H9 (cell line): ENCODE results near the gene KIAA1958. TPM values are rescaled to one million over a fixed set of nuclear protein-coding genes. Genes with fewer than 3 reads are reported as not detected.

Experiments used
- DNase-seq: peaks from one replicate; pipeline ENCODE4 v3.0.0-alpha.2; 2017
- H2AFZ ChIP-seq: one replicate; pipeline ENCODE4 v1.6.1; 2013; ENCODE audit warnings: mild to moderate bottlenecking, low read length, control low read depth, moderate library complexity
- H2AK5ac ChIP-seq: 2 replicates; pipeline ENCODE4 v1.6.1; 2013; ENCODE audit warnings: low read length, control low read depth, mixed read lengths; ENCODE audit not compliant: insufficient read length
- H2BK120ac ChIP-seq: one replicate; pipeline ENCODE4 v1.6.1; 2013; ENCODE audit warnings: low read depth, mild to moderate bottlenecking, low read length, control low read depth, inconsistent platforms; ENCODE audit not compliant: poor library complexity, severe bottlenecking
- H2BK12ac ChIP-seq: 2 replicates; pipeline ENCODE4 v1.6.1; 2013; ENCODE audit warnings: low read length, control low read depth, mixed read lengths, low read depth; ENCODE audit not compliant: insufficient read length
- H2BK15ac ChIP-seq: 2 replicates; pipeline ENCODE4 v1.6.1; 2013; ENCODE audit warnings: low read depth, low read length, control low read depth
- H2BK20ac ChIP-seq: one replicate; pipeline ENCODE4 v1.6.1; 2013; ENCODE audit warnings: low read depth, mild to moderate bottlenecking, low read length, control low read depth, inconsistent platforms; ENCODE audit not compliant: poor library complexity, severe bottlenecking
- H2BK5ac ChIP-seq: 2 replicates; pipeline ENCODE4 v1.6.1; 2013; ENCODE audit warnings: low read length, control low read depth, mixed read lengths; ENCODE audit not compliant: insufficient read length
- H3K14ac ChIP-seq: 2 replicates; pipeline ENCODE4 v1.6.1; 2013; ENCODE audit warnings: low read length, control low read depth; ENCODE audit not compliant: insufficient read depth
- H3K18ac ChIP-seq: 2 replicates; pipeline ENCODE4 v1.6.1; 2013; ENCODE audit warnings: low read depth, mild to moderate bottlenecking, mixed read lengths, low read length, control low read depth; ENCODE audit not compliant: insufficient read length
- H3K23ac ChIP-seq: 2 replicates; pipeline ENCODE4 v1.6.1; 2013; ENCODE audit warnings: low read length, control low read depth, mixed read lengths, low read depth; ENCODE audit not compliant: insufficient read length
- H3K23me2 ChIP-seq: 2 replicates; pipeline ENCODE4 v1.6.1; 2013; ENCODE audit warnings: low read depth, mild to moderate bottlenecking, mixed read lengths, low read length, control low read depth; ENCODE audit not compliant: insufficient read length, poor library complexity, severe bottlenecking
- H3K27ac ChIP-seq: 2 replicates; pipeline ENCODE4 v1.5.1; 2013; ENCODE audit warnings: low read length, control low read depth, mixed read lengths, low read depth; ENCODE audit not compliant: insufficient read length
- H3K27me3 ChIP-seq: 2 replicates; pipeline ENCODE4 v1.6.1; 2013; ENCODE audit warnings: low read length, control low read depth, inconsistent platforms; ENCODE audit not compliant: insufficient read depth
- H3K4ac ChIP-seq: 2 replicates; pipeline ENCODE4 v1.6.1; 2013; ENCODE audit warnings: low read depth, mild to moderate bottlenecking, control low read depth, inconsistent platforms, low read length, moderate library complexity
- H3K4me1 ChIP-seq: 2 replicates; pipeline ENCODE4 v1.6.1; 2013; ENCODE audit warnings: low read length, control low read depth, inconsistent platforms; ENCODE audit not compliant: insufficient read depth
- H3K4me2 ChIP-seq: 2 replicates; pipeline ENCODE4 v1.6.1; 2013; ENCODE audit warnings: low read length, control low read depth, mixed read lengths; ENCODE audit not compliant: insufficient read length, insufficient read depth
- H3K56ac ChIP-seq: 2 replicates; pipeline ENCODE4 v1.6.1; 2013; ENCODE audit warnings: low read depth, mild to moderate bottlenecking, mixed read lengths, low read length, control low read depth; ENCODE audit not compliant: insufficient read length
- H3K79me1 ChIP-seq: 2 replicates; pipeline ENCODE4 v1.6.1; 2013; ENCODE audit warnings: low read depth, mild to moderate bottlenecking, moderate library complexity, low read length, control low read depth, inconsistent platforms; ENCODE audit not compliant: insufficient read depth, poor library complexity, severe bottlenecking
- H3K79me2 ChIP-seq: 2 replicates; pipeline ENCODE4 v1.6.1; 2013; ENCODE audit warnings: low read length, control low read depth, inconsistent platforms; ENCODE audit not compliant: insufficient read depth
- H3K9ac ChIP-seq: 2 replicates; pipeline ENCODE4 v1.6.1; 2013; ENCODE audit warnings: low read length, control low read depth, mixed read lengths; ENCODE audit not compliant: insufficient read length; ENCODE audit errors: extremely low read depth
- H3K9me3 ChIP-seq: one replicate; pipeline ENCODE4 v1.6.1; 2013; ENCODE audit warnings: low read depth, low read length, inconsistent platforms; ENCODE audit not compliant: control insufficient read depth
- H3T11ph ChIP-seq: one replicate; pipeline ENCODE4 v1.6.1; 2013; ENCODE audit warnings: mild to moderate bottlenecking, low read length, control low read depth, inconsistent platforms
- H4K20me1 ChIP-seq: one replicate; pipeline ENCODE4 v1.6.1; 2013; ENCODE audit not compliant: control insufficient read depth, insufficient read length, insufficient read depth
- H4K5ac ChIP-seq: 2 replicates; pipeline ENCODE4 v1.6.1; 2013; ENCODE audit warnings: low read depth, mild to moderate bottlenecking, mixed read lengths, low read length, control low read depth; ENCODE audit not compliant: insufficient read length
- H4K8ac ChIP-seq: replicated peaks from 2 replicates; pipeline ENCODE4 v1.6.1; 2013; ENCODE audit warnings: low read length, control low read depth, mixed read lengths, low read depth; ENCODE audit not compliant: insufficient read length
- H4K91ac ChIP-seq: 2 replicates; pipeline ENCODE4 v1.6.1; 2013; ENCODE audit warnings: low read depth, mild to moderate bottlenecking, moderate library complexity, mixed read lengths, low read length, control low read depth; ENCODE audit not compliant: insufficient read length
- H3K27ac Mint-ChIP-seq, 3 experiments: 2 replicates in 2 of 3; 3 replicates in 1 of 3; pipeline ENCODE4 v1.8.0; 2020 to 2021; ENCODE audit warnings: mixed read lengths in 3 of 3, mild to moderate bottlenecking in 1 of 3, moderate library complexity in 1 of 3
- H3K27me3 Mint-ChIP-seq: 2 replicates; pipeline ENCODE4 v1.8.0; 2021; ENCODE audit warnings: low read depth, mild to moderate bottlenecking, moderate library complexity, mixed read lengths
- H3K36me3 Mint-ChIP-seq, 3 experiments: 2 replicates in 2 of 3; 3 replicates in 1 of 3; pipeline ENCODE4 v1.8.0; 2020 to 2021; ENCODE audit warnings: low read depth in 3 of 3, mixed read lengths in 3 of 3; ENCODE audit not compliant: insufficient read depth in 1 of 3
- H3K4me1 Mint-ChIP-seq, 2 experiments: 2 replicates each; pipeline ENCODE4 v1.8.0; 2020; ENCODE audit warnings: mixed read lengths in 2 of 2
- H3K4me3 Mint-ChIP-seq, 2 experiments: 2 replicates in 1 of 2; 3 replicates in 1 of 2; pipeline ENCODE4 v1.8.0; 2020 to 2021; ENCODE audit warnings: mild to moderate bottlenecking in 2 of 2, mixed read lengths in 2 of 2, moderate library complexity in 1 of 2
- H3K9me3 Mint-ChIP-seq, 2 experiments: 2 replicates in 1 of 2; 3 replicates in 1 of 2; pipeline ENCODE4 v1.8.0; 2020; ENCODE audit warnings: mild to moderate bottlenecking in 2 of 2, mixed read lengths in 2 of 2, moderate library complexity in 1 of 2
- WGBS: extraction: QIAGEN DNeasy Blood & Tissue Kit; methylation state at CpG from one replicate; pipeline ENCODE4 v1.1.7; 2013; ENCODE audit warnings: missing lambda C conversion rate, low lambda C conversion rate, mixed read lengths; ENCODE audit not compliant: insufficient read length; ENCODE audit errors: extremely low coverage; 5-methylcytosine and 5-hydroxymethylcytosine counted together
- total RNA-seq: library from RNA; stranded (reverse); gene quantifications from 2 replicates; pipeline ENCODE4 v1.2.1, GENCODE V29; 2021
- TF ChIP-seq, protein P1 (sequence below): fragments of 200-600 bp; sonication (generic); conservative IDR thresholded peaks from 3 replicates; pipeline ENCODE4 v1.8.0; 2021; ENCODE audit warnings: antibody characterized with exemption, mild to moderate bottlenecking

The KIAA1958 gene
- total RNA-seq, 1 experiment from 2014 or later, result 34.0 TPM

DNA sequence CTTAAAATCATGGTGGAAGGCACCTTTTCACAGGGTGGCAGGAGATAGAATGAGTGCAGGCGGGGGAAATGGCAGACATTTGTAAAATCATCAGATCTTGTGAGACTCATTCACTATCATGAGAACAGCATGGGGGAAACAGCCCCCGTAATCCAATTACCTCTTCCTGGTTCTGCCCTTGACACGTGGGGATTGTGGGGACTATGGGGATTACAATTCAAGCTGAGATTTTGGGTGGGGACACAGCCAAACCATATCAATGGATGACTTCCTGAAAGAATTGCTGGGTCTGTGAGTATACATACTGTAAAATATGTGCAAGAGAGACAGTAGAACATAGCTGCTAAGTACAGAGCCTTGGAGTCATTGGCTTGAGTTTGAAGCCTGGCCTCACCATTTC lies 47.0 kb downstream of the KIAA1958 start:
- peaks cover 7 to 8% (median 7%) of the 10 kb centered on the region in 3 experiments for H3K36me3 Mint-ChIP-seq
- no peak overlapping the region for H2BK5ac ChIP-seq
- H3K4me3 Mint-ChIP-seq, result no peak overlapping the region
- no peak overlapping the region for H2AFZ ChIP-seq
- H3K27ac Mint-ChIP-seq, result 0 out of 7 replicates have a peak overlapping the region, but pooled peaks of 1 of the 3 experiments have one; percentile 34
- no peak overlapping the region for H3K18ac ChIP-seq
- no peak overlapping the region for H2AK5ac ChIP-seq
- no peaks in the 10 kb centered on the region for H3K27me3 Mint-ChIP-seq
- H3K4me1 Mint-ChIP-seq, result peaks cover 14 to 19% of the 10 kb centered on the region in 2 experiments
- no peaks in the 10 kb centered on the region for H3K27me3 ChIP-seq
- H3K23me2 ChIP-seq, result no peaks in the 10 kb centered on the region
- peaks cover 7% of the 10 kb centered on the region for H3K79me1 ChIP-seq
- H3K14ac ChIP-seq, result no peak overlapping the region
- TF ChIP-seq, protein P1, sequence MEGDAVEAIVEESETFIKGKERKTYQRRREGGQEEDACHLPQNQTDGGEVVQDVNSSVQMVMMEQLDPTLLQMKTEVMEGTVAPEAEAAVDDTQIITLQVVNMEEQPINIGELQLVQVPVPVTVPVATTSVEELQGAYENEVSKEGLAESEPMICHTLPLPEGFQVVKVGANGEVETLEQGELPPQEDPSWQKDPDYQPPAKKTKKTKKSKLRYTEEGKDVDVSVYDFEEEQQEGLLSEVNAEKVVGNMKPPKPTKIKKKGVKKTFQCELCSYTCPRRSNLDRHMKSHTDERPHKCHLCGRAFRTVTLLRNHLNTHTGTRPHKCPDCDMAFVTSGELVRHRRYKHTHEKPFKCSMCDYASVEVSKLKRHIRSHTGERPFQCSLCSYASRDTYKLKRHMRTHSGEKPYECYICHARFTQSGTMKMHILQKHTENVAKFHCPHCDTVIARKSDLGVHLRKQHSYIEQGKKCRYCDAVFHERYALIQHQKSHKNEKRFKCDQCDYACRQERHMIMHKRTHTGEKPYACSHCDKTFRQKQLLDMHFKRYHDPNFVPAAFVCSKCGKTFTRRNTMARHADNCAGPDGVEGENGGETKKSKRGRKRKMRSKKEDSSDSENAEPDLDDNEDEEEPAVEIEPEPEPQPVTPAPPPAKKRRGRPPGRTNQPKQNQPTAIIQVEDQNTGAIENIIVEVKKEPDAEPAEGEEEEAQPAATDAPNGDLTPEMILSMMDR, result no peak
- H3K4me1 ChIP-seq, result 0 out of 2 replicates have a peak, but pooled peaks cover 2% of the 10 kb centered on the region
- H3K4me2 ChIP-seq, result no peak overlapping the region
- H4K91ac ChIP-seq, result no peak overlapping the region
- WGBS, result no CpG with 5 or more reads among the region's 3 CpGs
- no peak overlapping the region for H3K4ac ChIP-seq
- no peaks in the 10 kb centered on the region for H3K9me3 Mint-ChIP-seq
- H3K79me2 ChIP-seq, result no peaks in the 10 kb centered on the region; the same call in 1 of the 2 replicates
- no peak overlapping the region for H4K8ac ChIP-seq
- H2BK120ac ChIP-seq, result no peak overlapping the region
- H3T11ph ChIP-seq, result no peak overlapping the region
- no peak overlapping the region for H3K56ac ChIP-seq
- no peak overlapping the region for H4K5ac ChIP-seq
- no peak for DNase-seq
- no peak overlapping the region for H3K9ac ChIP-seq
- no peaks in the 10 kb centered on the region for H3K9me3 ChIP-seq
- no peak overlapping the region for H3K27ac ChIP-seq
- H2BK12ac ChIP-seq, result no peak overlapping the region
- H4K20me1 ChIP-seq, result no peaks in the 10 kb centered on the region
- H2BK15ac ChIP-seq, result no peak overlapping the region
- no peak overlapping the region for H2BK20ac ChIP-seq
- H3K23ac ChIP-seq, result no peak overlapping the region
